ENCODE data around the gene RGL4.

- TF ChIP-seq CTCF (IDR thresholded peaks at IDR 0.05) (no peak), POLR2A (IDR thresholded peaks at IDR 0.05) (no peak)
These were observed 13.2 kb upstream of the RGL4 start for GRCh38 chr22:23677701-23677995.
